ENCODE results near the gene OLFML1. TPM values are rescaled to one million over a fixed set of nuclear protein-coding genes. Genes with fewer than 3 reads are reported as not detected.

Gene OLFML1
- total RNA-seq, 2 donors from 2014 or later: not detected

GRCh38 chr11:7451520-7451919 lies 33.8 kb upstream of the OLFML1 start:
- DNase-seq (no peak), ATAC-seq (no peak)
- Mint-ChIP-seq H3K27ac (no peak overlapping the region), H3K4me3 (no peak overlapping the region), H3K36me3 (ENCODE audit: low read depth) (peaks cover 3% of the 10 kb centered on the region), H3K4me1 (peaks cover 2% of the 10 kb centered on the region), H3K27me3 (peaks cover 5% of the 10 kb centered on the region)
- no peaks in the 10 kb centered on the region for H3K9me3 ChIP-seq (ENCODE audit: control insufficient read depth, low read length, poor library complexity, severe bottlenecking)

- peaks cover 4% of the 10 kb centered on the region for H3K27me3 Mint-ChIP-seq
These were observed 33.3 kb upstream of the OLFML1 start for GRCh38 chr11:7451952-7452494.

GRCh38 chr11:7454854-7455253 lies 30.5 kb upstream of the OLFML1 start:
- Mint-ChIP-seq H3K27me3 (no peaks in the 10 kb centered on the region), H3K27ac (no peak overlapping the region), H3K4me3 (no peak overlapping the region), H3K36me3 (ENCODE audit: low read depth) (no peaks in the 10 kb centered on the region), H3K4me1 (peaks cover 1% of the 10 kb centered on the region)
- no peaks in the 10 kb centered on the region for H3K9me3 ChIP-seq (ENCODE audit: control insufficient read depth, low read length, poor library complexity, severe bottlenecking)
- ATAC-seq: no peak
- no peak for DNase-seq

More at GRCh38 chr11:7451952-7452494, 33.3 kb upstream of the OLFML1 start:
- ATAC-seq (no peak), DNase-seq (no peak)
- H3K4me3 Mint-ChIP-seq: no peak overlapping the region
- H3K9me3 ChIP-seq (ENCODE audit: control insufficient read depth, low read length, poor library complexity, severe bottlenecking): no peaks in the 10 kb centered on the region
- H3K36me3 Mint-ChIP-seq (ENCODE audit: low read depth): peaks cover 3% of the 10 kb centered on the region
- H3K4me1 Mint-ChIP-seq: peaks cover 2% of the 10 kb centered on the region
- no peak overlapping the region for H3K27ac Mint-ChIP-seq

GRCh38 chr11:7457211-7457610 lies 28.1 kb upstream of the OLFML1 start:
- Mint-ChIP-seq H3K4me3 (no peak overlapping the region), H3K27ac (peak overlapping the region; percentile 29), H3K27me3 (no peaks in the 10 kb centered on the region), H3K36me3 (ENCODE audit: low read depth) (no peaks in the 10 kb centered on the region), H3K4me1 (peaks cover 1% of the 10 kb centered on the region)
- DNase-seq (no peak), ATAC-seq (no peak)
- no peaks in the 10 kb centered on the region for H3K9me3 ChIP-seq (ENCODE audit: control insufficient read depth, low read length, poor library complexity, severe bottlenecking)

- H3K27me3 Mint-ChIP-seq: no peaks in the 10 kb centered on the region
- no peak for DNase-seq
- H3K4me1 Mint-ChIP-seq: peaks cover 5% of the 10 kb centered on the region
- H3K4me3 Mint-ChIP-seq: no peak overlapping the region
- H3K9me3 ChIP-seq (ENCODE audit: control insufficient read depth, low read length, poor library complexity, severe bottlenecking): no peaks in the 10 kb centered on the region
- no peak for ATAC-seq
- no peak overlapping the region for H3K27ac Mint-ChIP-seq
- H3K36me3 Mint-ChIP-seq (ENCODE audit: low read depth): no peaks in the 10 kb centered on the region
These were observed 22.6 kb upstream of the OLFML1 start for GRCh38 chr11:7462706-7463105.

- Mint-ChIP-seq H3K4me3 (no peak overlapping the region), H3K36me3 (ENCODE audit: low read depth) (no peaks in the 10 kb centered on the region), H3K4me1 (peaks cover 6% of the 10 kb centered on the region), H3K27me3 (no peaks in the 10 kb centered on the region), H3K27ac (no peak overlapping the region)
- DNase-seq: no peak
- no peaks in the 10 kb centered on the region for H3K9me3 ChIP-seq (ENCODE audit: control insufficient read depth, low read length, poor library complexity, severe bottlenecking)
- no peak for ATAC-seq
These were observed 17.7 kb upstream of the OLFML1 start for GRCh38 chr11:7467652-7468051.

- no peaks in the 10 kb centered on the region for H3K36me3 Mint-ChIP-seq (ENCODE audit: low read depth)
- H3K27me3 Mint-ChIP-seq: no peaks in the 10 kb centered on the region
- DNase-seq (no peak), ATAC-seq (no peak)
- peaks cover 4% of the 10 kb centered on the region for H3K4me1 Mint-ChIP-seq
- no peak overlapping the region for H3K27ac Mint-ChIP-seq
- no peaks in the 10 kb centered on the region for H3K9me3 ChIP-seq (ENCODE audit: control insufficient read depth, low read length, poor library complexity, severe bottlenecking)
- H3K4me3 Mint-ChIP-seq: no peak overlapping the region
These were observed 15.9 kb upstream of the OLFML1 start for GRCh38 chr11:7469351-7469865.

GRCh38 chr11:7471071-7471470 lies 14.2 kb upstream of the OLFML1 start:
- Mint-ChIP-seq H3K27ac (no peak overlapping the region), H3K4me3 (no peak overlapping the region), H3K4me1 (peaks cover 9% of the 10 kb centered on the region), H3K36me3 (ENCODE audit: low read depth) (no peaks in the 10 kb centered on the region), H3K27me3 (peaks cover under 1% of the 10 kb centered on the region)
- DNase-seq (no peak), ATAC-seq (no peak)
- no peaks in the 10 kb centered on the region for H3K9me3 ChIP-seq (ENCODE audit: control insufficient read depth, low read length, poor library complexity, severe bottlenecking)

- no peaks in the 10 kb centered on the region for H3K9me3 ChIP-seq (ENCODE audit: control insufficient read depth, low read length, poor library complexity, severe bottlenecking)
- DNase-seq: no peak
- H3K27me3 Mint-ChIP-seq: peaks cover 21% of the 10 kb centered on the region
- no peaks in the 10 kb centered on the region for H3K36me3 Mint-ChIP-seq (ENCODE audit: low read depth)
- H3K4me3 Mint-ChIP-seq: no peak overlapping the region
- ATAC-seq: peak; percentile 72
- H3K4me1 Mint-ChIP-seq: peaks cover 13% of the 10 kb centered on the region
- H3K27ac Mint-ChIP-seq: no peak overlapping the region
These were observed 11.6 kb upstream of the OLFML1 start for GRCh38 chr11:7473717-7474116.

GRCh38 chr11:7480113-7480512 lies 5.2 kb upstream of the OLFML1 start:
- peaks cover 8% of the 10 kb centered on the region for H3K4me1 Mint-ChIP-seq
- no peak for DNase-seq
- H3K4me3 Mint-ChIP-seq: no peak overlapping the region
- peaks cover 31% of the 10 kb centered on the region for H3K27me3 Mint-ChIP-seq
- no peaks in the 10 kb centered on the region for H3K9me3 ChIP-seq (ENCODE audit: control insufficient read depth, low read length, poor library complexity, severe bottlenecking)
- peaks cover 2% of the 10 kb centered on the region for H3K36me3 Mint-ChIP-seq (ENCODE audit: low read depth)
- no peak for ATAC-seq
- no peak overlapping the region for H3K27ac Mint-ChIP-seq

- Mint-ChIP-seq H3K27me3 (peaks cover 12% of the 10 kb centered on the region), H3K4me1 (no peaks in the 10 kb centered on the region), H3K4me3 (no peak overlapping the region), H3K27ac (no peak overlapping the region), H3K36me3 (ENCODE audit: low read depth) (peaks cover 2% of the 10 kb centered on the region)
- no peak for ATAC-seq
- no peak for DNase-seq
- H3K9me3 ChIP-seq (ENCODE audit: control insufficient read depth, low read length, poor library complexity, severe bottlenecking): no peaks in the 10 kb centered on the region
These were observed 1.2 kb upstream of the OLFML1 start for GRCh38 chr11:7484131-7484530.

GRCh38 chr11:7484645-7485044 lies 661 bp upstream of the OLFML1 start:
- Mint-ChIP-seq H3K4me1 (no peaks in the 10 kb centered on the region), H3K27ac (no peak overlapping the region), H3K27me3 (peaks cover 12% of the 10 kb centered on the region), H3K36me3 (ENCODE audit: low read depth) (peaks cover 6% of the 10 kb centered on the region), H3K4me3 (no peak overlapping the region)
- no peak for DNase-seq
- no peaks in the 10 kb centered on the region for H3K9me3 ChIP-seq (ENCODE audit: control insufficient read depth, low read length, poor library complexity, severe bottlenecking)
- no peak for ATAC-seq

- Mint-ChIP-seq H3K36me3 (ENCODE audit: low read depth) (peaks cover 6% of the 10 kb centered on the region), H3K4me1 (peaks cover 3% of the 10 kb centered on the region), H3K27ac (no peak overlapping the region), H3K4me3 (no peak overlapping the region), H3K27me3 (peaks cover 17% of the 10 kb centered on the region)
- DNase-seq: no peak
- H3K9me3 ChIP-seq (ENCODE audit: control insufficient read depth, low read length, poor library complexity, severe bottlenecking): no peaks in the 10 kb centered on the region
- ATAC-seq: no peak
These were observed 933 bp downstream of the OLFML1 start for GRCh38 chr11:7486098-7486780.

- peaks cover 3% of the 10 kb centered on the region for H3K4me1 Mint-ChIP-seq
- peaks cover 17% of the 10 kb centered on the region for H3K27me3 Mint-ChIP-seq
- no peak overlapping the region for H3K27ac Mint-ChIP-seq
- no peak overlapping the region for H3K4me3 Mint-ChIP-seq
- H3K9me3 ChIP-seq (ENCODE audit: control insufficient read depth, low read length, poor library complexity, severe bottlenecking): no peaks in the 10 kb centered on the region
- ATAC-seq: no peak
- H3K36me3 Mint-ChIP-seq (ENCODE audit: low read depth): peaks cover 6% of the 10 kb centered on the region
- DNase-seq: no peak
These were observed 1.5 kb downstream of the OLFML1 start for GRCh38 chr11:7486781-7487140.

Measured in T-helper 17 cell (primary cell).